T-helper 1 cell (primary cell): ENCODE data around the gene VSIR.

Source experiments
- DNase-seq, 5 donors: peaks; one replicate each; pipeline ENCODE4 v3.0.0-alpha.2; 2012 to 2020

The VSIR gene

GRCh38 chr10:71763352-71764127 is 9.8 kb downstream of the VSIR start:
- DNase-seq = no peak

DNA sequence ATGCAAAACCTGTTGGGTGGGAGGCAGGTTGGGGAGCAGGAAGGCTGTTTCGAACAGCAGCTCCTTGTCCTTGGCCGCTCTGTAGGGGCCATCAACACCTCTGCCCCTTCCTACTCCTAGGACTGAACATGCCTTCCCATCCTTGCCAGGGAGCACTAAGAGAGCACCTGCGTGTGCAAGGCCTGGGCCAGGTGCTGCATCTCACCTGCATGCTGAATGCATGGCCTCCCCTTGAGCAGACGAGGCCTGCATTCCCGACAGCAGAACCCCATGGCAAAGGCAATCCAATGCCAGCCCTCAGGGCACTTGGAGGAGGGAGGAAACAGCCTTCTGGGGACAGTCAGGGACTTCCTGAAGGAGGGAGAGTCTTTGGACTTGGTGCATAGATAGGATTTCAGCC is 11.0 kb downstream of the VSIR start:
- no peak for DNase-seq

- DNase-seq = no peak
These were observed 11.7 kb downstream of the VSIR start for GRCh38 chr10:71761541-71762113.

DNA sequence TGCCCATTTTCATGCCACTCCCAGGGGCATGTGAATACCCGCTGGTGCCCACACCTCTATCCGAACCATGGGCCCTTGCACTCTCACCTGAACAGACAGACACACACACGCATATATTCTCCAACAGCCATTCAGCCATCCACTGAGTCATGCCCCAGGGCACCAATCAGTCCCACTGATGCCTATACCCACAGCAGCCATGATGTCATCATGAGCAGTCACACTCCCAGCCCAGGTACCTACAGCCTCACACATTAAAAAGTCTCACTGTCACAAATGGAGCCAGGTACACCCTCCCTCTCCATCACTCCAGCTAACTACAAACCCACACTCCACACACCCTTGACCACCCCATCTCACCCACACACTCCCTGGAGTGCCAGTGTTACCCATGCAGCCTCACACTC is 12.2 kb downstream of the VSIR start:
- no peak for DNase-seq

DNA sequence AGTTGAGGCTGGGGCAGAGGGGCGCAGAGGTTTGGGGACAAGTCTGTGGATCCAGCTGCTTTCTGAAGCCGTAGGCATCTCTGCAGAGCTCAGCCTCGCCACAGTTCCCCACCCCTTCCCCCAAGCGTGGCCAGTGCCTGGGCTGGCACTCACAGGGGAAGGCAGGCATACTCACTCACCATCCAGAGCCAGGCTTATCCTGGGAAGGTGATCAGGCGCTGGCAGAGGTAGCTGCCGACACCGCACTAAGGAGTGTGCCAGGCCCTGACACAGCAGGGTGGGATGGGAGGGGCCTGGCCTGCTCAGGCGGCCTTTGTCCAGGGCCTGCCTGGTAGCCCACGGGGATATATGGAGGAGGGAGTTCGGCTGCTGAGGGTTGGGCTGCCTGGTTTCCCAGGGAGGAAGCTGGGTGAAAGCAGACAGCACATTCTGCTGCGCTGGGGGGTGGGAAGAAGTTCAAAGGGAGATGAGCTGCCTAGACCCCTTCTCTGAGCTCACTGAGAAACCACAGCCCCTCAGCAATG is 15.9 kb downstream of the VSIR start:
- DNase-seq = no peak

DNA sequence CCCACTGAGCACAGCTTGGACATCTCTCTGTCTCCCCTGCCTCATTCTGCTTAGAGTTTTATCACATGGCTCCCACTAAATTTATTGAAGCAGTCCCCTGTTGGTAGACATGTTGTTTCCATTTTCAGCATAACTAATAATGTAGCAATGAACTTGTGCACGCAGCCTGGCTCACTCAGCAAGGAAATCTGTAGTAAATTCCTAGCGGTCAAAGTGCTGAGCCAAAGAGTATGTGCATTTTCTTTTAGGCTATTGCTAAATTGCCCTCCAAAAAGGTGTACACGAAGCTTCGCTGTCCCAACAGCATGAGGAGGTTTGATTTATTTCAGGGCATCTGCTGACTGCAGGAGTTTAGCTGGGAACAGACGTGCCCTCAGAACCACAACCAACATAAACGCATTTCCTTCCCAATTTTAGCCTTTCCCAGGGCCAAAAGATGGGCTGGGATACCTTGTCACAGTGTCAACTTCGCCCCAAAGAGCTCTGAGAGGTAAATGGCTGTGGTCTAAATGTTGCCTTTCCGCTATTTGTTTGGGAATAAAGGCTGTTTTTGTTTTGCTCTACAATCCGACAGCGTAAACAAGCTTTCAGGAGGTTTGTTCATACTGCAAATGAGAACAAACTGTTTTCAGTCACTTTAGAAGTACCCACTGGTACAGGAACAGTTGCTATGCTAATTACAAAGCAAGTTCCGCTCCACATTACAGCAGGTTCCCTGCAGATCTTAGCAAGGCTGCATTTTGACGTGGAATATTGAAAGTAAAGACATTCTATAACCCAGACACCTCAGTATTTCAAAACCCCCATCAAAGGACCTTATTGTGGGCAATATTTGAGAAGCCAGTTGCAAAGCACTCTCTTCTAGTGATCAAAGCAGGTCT is 16.8 kb downstream of the VSIR start:
- peak in 1 of 5 donors; percentile 81 for DNase-seq

DNA sequence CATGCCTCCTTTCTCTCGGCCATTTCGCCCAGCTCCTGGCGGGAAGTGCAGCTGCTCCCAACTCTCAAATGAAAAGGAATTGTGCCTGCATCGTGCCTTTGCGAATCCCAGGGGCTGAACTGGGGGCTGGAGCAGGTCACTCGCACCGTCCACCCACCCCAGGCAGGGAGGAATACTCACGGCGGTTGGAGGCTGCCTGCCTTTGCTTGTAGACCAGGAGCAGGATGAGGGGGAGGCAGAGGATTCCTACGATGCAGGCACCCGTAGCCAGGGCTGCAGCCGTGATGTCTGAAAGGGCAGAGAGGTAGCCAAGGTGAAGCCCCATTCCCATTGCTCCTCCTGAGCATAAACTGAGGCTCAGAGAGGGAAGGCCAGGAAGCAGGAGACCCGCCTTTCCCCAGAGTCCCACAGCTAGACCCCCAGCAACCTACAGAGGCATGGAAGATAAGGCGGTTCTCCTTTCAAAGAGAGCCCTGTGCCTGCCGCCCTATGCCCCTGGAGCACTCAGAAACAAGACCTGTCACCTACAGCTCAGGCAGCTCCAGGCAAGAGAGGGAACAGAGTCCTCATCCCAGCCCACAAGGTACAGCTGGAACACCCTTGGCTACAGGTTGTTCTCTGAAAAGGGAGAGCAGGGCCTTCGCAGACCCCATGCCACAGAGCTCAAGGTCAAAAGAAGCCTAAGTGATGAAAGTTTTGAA is 18.0 kb downstream of the VSIR start:
- DNase-seq = no peak

DNA sequence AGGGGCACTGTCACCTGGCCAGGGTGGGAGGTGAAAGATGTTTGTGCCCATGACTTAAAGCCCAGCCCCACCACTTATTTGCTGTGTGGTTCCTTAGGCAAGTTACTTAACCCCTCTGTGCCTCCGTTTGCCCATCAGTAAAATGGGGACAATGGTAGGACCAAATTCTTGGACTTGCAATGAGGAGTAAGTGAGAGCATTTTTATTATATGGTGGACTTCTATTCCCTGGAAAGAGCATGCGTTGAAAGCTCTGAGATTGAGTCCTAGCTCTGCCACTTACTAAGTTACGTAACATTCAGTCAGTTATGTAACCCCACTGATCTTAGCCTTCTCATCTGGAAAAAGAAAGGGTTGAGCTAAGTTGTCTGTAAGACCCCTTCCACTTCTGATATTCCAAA is 18.8 kb downstream of the VSIR start:
- no peak for DNase-seq

DNA sequence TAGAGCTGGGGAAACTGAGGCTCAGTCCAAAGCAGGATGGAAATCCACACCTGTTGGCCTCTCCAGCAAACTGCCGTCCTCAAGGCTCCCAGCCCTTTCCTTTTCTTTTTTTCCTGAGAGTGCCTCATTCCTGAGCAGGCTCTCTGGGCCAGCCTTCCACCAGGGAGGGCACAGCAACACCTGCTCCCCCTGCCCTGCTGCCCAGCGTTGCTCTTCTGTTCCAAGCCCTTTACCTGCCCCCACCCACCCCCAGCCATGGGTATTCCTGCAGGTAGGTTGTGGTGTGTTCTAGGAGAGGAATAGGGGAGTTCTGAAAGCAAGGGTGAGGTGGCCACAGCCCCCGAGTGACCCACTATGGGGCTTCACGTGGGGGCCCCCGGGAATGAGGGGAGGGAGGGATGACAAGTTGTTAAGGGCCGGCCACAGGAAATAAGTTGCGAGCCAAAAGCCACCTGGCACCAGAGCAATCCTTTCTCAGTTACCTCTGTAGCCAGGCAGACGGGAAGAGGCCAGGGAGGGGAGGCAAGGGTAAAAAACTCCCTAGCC is 19.3 kb downstream of the VSIR start:
- no peak for DNase-seq

DNA sequence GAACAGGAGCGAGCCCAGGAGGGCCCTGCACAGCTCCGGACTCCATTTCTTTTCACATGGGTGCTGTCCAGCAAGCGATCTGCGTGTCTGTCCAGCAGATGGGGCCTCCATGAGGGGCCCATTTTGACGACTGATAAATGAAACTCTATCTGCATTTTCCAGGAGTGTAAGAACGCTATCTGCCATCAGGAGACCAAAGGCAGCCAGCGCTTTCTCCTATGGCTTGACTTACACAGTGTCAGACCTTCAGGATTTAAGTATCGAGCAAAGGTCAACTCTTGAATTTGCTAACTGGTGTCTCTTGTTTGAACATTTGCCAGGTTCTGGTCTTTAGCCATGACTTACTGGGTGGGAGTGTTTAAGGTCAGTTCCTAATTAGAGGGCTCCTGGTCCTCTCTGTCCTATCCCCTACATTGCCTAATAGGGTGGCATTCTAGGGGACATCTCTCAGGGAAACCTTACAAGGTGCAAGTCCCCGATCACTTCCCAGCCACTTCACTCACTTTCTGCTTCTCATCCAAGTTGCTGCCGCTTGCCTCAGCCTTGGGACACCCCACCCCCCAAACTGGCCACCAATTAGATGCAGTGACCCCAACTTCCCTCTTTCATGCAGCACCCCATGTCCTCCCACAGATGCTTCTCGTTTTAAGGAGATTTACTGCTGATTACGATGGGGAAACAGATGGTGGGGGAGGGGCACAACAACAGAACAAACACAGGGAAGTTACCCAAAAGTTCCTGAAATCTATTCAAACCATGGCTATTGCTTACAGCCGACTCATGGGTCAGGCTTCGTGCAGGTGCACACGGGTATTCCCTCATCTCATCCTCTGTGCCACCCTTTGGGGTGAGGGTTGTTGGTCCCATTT is 20.0 kb downstream of the VSIR start:
- DNase-seq = no peak

DNA sequence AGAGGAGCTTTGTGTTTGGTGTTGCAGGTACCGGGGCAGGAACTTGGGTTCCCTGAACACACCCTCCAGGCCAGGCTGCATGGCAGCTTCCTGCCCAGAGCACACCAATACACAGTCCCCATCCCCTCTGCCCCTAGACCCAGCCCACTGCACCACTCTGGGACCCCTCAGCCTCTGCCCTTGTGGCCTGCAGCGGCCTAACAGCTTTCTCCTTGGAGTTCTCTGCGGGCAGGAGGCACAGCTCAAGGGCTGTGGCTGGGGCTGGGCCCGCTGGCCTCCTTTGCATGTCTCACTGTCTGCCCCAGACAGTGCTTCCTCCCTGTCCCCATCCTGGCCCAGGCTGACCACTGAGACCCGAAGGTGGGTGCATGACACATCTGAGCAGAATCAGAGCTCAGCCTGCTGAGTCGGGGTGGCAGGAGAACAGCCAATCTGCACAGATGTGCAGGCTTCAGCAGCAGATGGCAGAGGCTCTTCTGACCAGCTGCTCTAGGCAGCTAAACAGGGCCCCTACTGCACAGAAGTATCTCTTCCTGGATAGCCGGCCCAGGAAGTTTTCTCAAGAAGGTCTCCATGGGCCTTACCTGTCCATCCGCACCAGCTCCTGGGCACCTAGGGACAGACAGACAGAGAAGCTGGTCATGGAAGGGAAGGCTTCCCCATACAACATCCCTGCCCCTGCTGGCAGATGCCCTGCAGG is 20.8 kb downstream of the VSIR start:
- DNase-seq = no peak

- DNase-seq = no peak
These were observed 21.6 kb downstream of the VSIR start for GRCh38 chr10:71751515-71752224.

GRCh38 chr10:71750986-71751385 is 22.3 kb downstream of the VSIR start:
- no peak for DNase-seq

GRCh38 chr10:71750124-71750841 is 23.0 kb downstream of the VSIR start:
- no peak for DNase-seq

GRCh38 chr10:71749396-71749795 is 23.9 kb downstream of the VSIR start:
- DNase-seq = no peak

DNA sequence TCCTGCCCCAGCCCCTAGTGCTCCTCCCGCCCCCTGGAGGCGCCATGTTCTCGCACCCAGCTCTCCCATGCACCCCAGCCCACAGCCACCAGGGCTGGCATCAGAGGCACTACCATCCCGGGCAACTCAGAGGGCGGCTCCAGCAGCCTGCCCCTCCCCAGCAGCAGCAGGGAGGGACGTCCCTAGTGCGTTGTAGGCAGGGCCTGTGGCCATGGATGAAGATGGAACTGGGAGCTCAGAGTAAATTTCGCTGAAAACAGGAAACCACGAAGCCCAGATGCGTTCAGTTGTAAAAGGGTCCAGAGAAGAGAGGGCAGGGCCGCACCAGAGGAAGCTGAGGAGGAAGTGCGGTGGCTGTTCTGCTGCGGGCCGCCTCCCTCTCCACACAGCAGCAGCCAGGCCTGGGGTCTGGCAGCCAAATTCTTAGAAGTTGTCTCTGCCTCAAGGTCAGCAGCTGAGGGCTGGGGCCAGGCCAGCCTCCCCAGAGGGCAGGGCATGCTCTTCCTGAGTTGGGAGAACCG is 24.6 kb downstream of the VSIR start:
- DNase-seq = peak; percentile 54 to 99 (median 68)

GRCh38 chr10:71747551-71748523 is 25.5 kb downstream of the VSIR start:
- DNase-seq = no peak

- DNase-seq = no peak
These were observed 26.2 kb downstream of the VSIR start for GRCh38 chr10:71747039-71747531.
